Adrenal gland (tissue), 12 donors: ENCODE results near the gene FAM114A1. TPM values are rescaled to one million over a fixed set of nuclear protein-coding genes. Genes with fewer than 3 reads are reported as not detected.

Source experiments
- DNase-seq, 7 donors: peaks; one replicate each; pipeline ENCODE4 v3.0.0-alpha.2; 2019 to 2020
- H3K27ac ChIP-seq, 5 donors: fragments of 200-600 bp; sonication (generic) in 4 of 5; 1 replicate in 3 of 5; 2 replicates in 2 of 5; pipeline versions ENCODE4 v1.5.1 to v1.8.0; 2016 to 2020; ENCODE audit warnings: mild to moderate bottlenecking in 1 of 5
- H3K27me3 ChIP-seq: fragments of 200-600 bp; 2 replicates; pipeline ENCODE4 v1.8.0; 2021
- H3K36me3 ChIP-seq, 2 donors: fragments of 200-600 bp; replicated peaks in 1 of 2; 1 replicate in 1 of 2; 2 replicates in 1 of 2; pipeline versions ENCODE4 v1.5.1 to v1.8.0; 2018 to 2022
- H3K4me1 ChIP-seq, 2 donors: fragments of 200-600 bp; replicated peaks in 1 of 2; 1 replicate in 1 of 2; 2 replicates in 1 of 2; pipeline versions ENCODE4 v1.5.1 to v1.8.0; 2018 to 2021
- H3K4me3 ChIP-seq, 4 donors: fragments of 200-600 bp; sonication (generic) in 3 of 4; one replicate each; pipeline ENCODE4 v1.5.1; 2016 to 2018
- H3K9me3 ChIP-seq, 3 donors: fragments of 200-600 bp; sonication (generic) in 1 of 3; replicated peaks in 1 of 3; 1 replicate in 2 of 3; 2 replicates in 1 of 3; pipeline versions ENCODE4 v1.5.1 to v1.8.0; 2016 to 2021
- POLR2A ChIP-seq, 2 donors: fragments of 450-650 bp; IDR thresholded peaks; one replicate each; pipeline ENCODE4 v1.6.1; 2017; ENCODE audit warnings: antibody characterized with exemption in 2 of 2, mild to moderate bottlenecking in 2 of 2, moderate library complexity in 1 of 2
- WGBS, 4 donors: extraction: QIAGEN DNeasy Blood & Tissue Kit in 2 of 4; methylation state at CpG; one replicate each; pipeline versions ENCODE4 v1.1.5 to v1.1.7; 2013 to 2017; 5-methylcytosine and 5-hydroxymethylcytosine counted together
- intact Hi-C, 2 donors: fragments of 100-400 bp; cut with DNase I; formaldehyde crosslinking; loops; one replicate each; pipeline versions ENCODE4 v1.14.1 to v1.15.0; 2022 to 2023
- polyA plus RNA-seq, 3 donors: library from polyadenylated mRNA; stranded (reverse); fragments of 200-250 nt in 2 of 3; fragments of 350-450 nt in 1 of 3; fragmentation: Illumina TruSeq in 1 of 3; extraction: RNeasy Lipid Tissue Mini Kit (QIAGEN cat#74804) in 1 of 3; gene quantifications; one replicate each; pipeline ENCODE4 v1.2.3, GENCODE V29; 2013 to 2014
- total RNA-seq, 9 donors: library from RNA; depleted of rRNA in 4 of 9; stranded (reverse); fragments of >200 nt in 4 of 9; fragments of 120-200 nt in 1 of 9; fragmentation: NEBNext Ultra II Directional in 1 of 9; extraction: Animal tissue kit (Norgen Biotek cat#: 25700) in 1 of 9; gene quantifications; one replicate each; pipeline versions ENCODE4 v1.1.0 to v1.2.4, GENCODE V29; 2013 to 2023
- TF ChIP-seq, protein P1 (sequence below), 6 experiments: fragments of 450-650 bp in 4 of 6; fragments of 200-600 bp in 2 of 6; sonication (generic) in 1 of 6; IDR thresholded peaks; 1 replicate in 5 of 6; 2 replicates in 1 of 6; pipeline versions ENCODE4 v1.5.1 to v1.8.0; 2016 to 2021; ENCODE audit warnings: antibody characterized with exemption in 6 of 6, mild to moderate bottlenecking in 2 of 6, moderate library complexity in 1 of 6
- donor health status: healthy with polysubstance abuse.
- donor health status: Bipolar disorder and iron deficiency.
- donor health status: DM: yes; HTN: yes; CAD: no.
- donor health status: DM: no; HTN: no; CAD: no.
- donor health status: DM: no; HTN: no; CAD: no.
- donor health status: DM: yes; HTN: yes; CAD: no.

FAM114A1 gene
- total and polyA plus RNA-seq, 12 donors: 29.3 to 335 (median 174) TPM

DNA sequence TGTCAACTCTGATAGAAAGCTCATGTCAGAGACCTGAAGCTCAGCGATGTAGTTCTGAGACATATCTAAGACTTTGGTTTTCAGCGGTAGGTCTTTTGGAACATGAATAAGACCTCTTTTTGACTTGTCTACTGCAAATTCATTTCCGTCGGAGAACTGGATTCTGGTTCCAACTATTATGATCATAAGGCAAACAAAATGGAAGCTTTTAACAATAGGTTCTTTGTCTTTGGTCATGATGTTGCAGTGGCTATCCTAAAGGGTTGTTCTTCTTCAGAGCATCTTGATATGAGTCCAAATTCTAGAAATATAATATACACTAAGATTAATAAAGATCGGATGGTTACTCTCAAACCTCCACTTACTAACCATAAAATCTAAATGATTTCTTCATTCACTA is 38.4 kb upstream of the FAM114A1 start:
- Histone ChIP-seq H3K27ac (no peak overlapping the region), H3K4me3 (no peak overlapping the region), H3K27me3 (no peaks in the 10 kb centered on the region), H3K4me1 (peaks cover 0 to 4% of the 10 kb centered on the region in 2 donors), H3K36me3 (no peaks in the 10 kb centered on the region), H3K9me3 (no peaks in the 10 kb centered on the region)
- WGBS, 4 donors: 90 to 97% (median 96%) methylated on average over 5 of the region's 5 CpGs
- no peak for DNase-seq
- intact Hi-C loops: no loop called here
- TF ChIP-seq, protein P1, sequence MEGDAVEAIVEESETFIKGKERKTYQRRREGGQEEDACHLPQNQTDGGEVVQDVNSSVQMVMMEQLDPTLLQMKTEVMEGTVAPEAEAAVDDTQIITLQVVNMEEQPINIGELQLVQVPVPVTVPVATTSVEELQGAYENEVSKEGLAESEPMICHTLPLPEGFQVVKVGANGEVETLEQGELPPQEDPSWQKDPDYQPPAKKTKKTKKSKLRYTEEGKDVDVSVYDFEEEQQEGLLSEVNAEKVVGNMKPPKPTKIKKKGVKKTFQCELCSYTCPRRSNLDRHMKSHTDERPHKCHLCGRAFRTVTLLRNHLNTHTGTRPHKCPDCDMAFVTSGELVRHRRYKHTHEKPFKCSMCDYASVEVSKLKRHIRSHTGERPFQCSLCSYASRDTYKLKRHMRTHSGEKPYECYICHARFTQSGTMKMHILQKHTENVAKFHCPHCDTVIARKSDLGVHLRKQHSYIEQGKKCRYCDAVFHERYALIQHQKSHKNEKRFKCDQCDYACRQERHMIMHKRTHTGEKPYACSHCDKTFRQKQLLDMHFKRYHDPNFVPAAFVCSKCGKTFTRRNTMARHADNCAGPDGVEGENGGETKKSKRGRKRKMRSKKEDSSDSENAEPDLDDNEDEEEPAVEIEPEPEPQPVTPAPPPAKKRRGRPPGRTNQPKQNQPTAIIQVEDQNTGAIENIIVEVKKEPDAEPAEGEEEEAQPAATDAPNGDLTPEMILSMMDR (IDR thresholded peaks at IDR 0.05): no peak
- TF ChIP-seq POLR2A (IDR thresholded peaks at IDR 0.05): no peak

DNA sequence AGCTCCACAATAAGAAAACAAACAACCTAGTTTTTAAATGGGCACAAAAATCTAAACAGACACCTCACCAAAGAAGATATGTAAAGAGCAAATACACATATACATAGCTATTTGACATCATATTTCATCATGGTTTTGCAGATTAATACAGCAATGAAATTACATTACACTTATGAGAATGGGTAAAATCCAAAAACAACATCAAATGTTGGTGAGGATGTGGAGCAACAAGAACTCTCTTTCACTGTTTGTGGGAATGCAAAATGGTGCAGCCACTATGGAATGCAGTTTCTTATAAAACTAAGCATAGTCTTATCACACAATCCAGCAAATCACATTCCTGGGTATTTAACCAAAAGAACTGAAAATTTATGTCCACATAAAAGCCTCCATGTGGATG is 36.0 kb upstream of the FAM114A1 start:
- H3K36me3 ChIP-seq: no peaks in the 10 kb centered on the region
- H3K27me3 ChIP-seq: no peaks in the 10 kb centered on the region
- TF ChIP-seq, protein P1 (IDR thresholded peaks at IDR 0.05): no peak
- TF ChIP-seq POLR2A (IDR thresholded peaks at IDR 0.05): no peak
- DNase-seq: no peak
- H3K4me3 ChIP-seq: no peak overlapping the region
- no peak overlapping the region for H3K27ac ChIP-seq
- H3K4me1 ChIP-seq: peaks cover 0 to 4% of the 10 kb centered on the region in 2 donors
- intact Hi-C loops: no loop called here
- peaks cover 0 to 3% (median 0%) of the 10 kb centered on the region in 3 donors for H3K9me3 ChIP-seq

GRCh38 chr4:38832206-38832605 is 35.4 kb upstream of the FAM114A1 start:
- DNase-seq: no peak
- Histone ChIP-seq H3K4me3 (no peak overlapping the region), H3K9me3 (peaks cover 0 to 3% (median 0%) of the 10 kb centered on the region in 3 donors), H3K27me3 (no peaks in the 10 kb centered on the region), H3K27ac (no peak overlapping the region), H3K36me3 (no peaks in the 10 kb centered on the region), H3K4me1 (peaks cover 0 to 4% of the 10 kb centered on the region in 2 donors)
- TF ChIP-seq POLR2A (IDR thresholded peaks at IDR 0.05): no peak
- TF ChIP-seq, protein P1 (IDR thresholded peaks at IDR 0.05): no peak
- WGBS, 4 donors: 75 to 94% (median 85%) methylated on average over 1 of the region's 1 CpG
- intact Hi-C loops: no loop called here

- TF ChIP-seq POLR2A (IDR thresholded peaks at IDR 0.05): no peak
- TF ChIP-seq, protein P1 (IDR thresholded peaks at IDR 0.05): no peak
- Histone ChIP-seq H3K27ac (no peak overlapping the region), H3K4me1 (peaks cover 0 to 4% of the 10 kb centered on the region in 2 donors), H3K9me3 (peaks cover 0 to 3% (median 0%) of the 10 kb centered on the region in 3 donors), H3K4me3 (no peak overlapping the region), H3K36me3 (no peaks in the 10 kb centered on the region), H3K27me3 (no peaks in the 10 kb centered on the region)
- DNase-seq: no peak
- intact Hi-C loops: no loop called here
- whole genome bisulfite sequencing, 4 donors: 75 to 94% (median 91%) methylated on average over 3 to 7 of the region's 7 CpGs
Measured at GRCh38 chr4:38832624-38833528, 34.7 kb upstream of the FAM114A1 start.
